CD4-positive, alpha-beta T cell treated with Interleukin-6 for 4 hours (primary cell): ENCODE measurements around the gene SPACA6.
"Not testable (repeated sequence)": the region's sequence is repeated elsewhere in the genome, so short reads cannot be mapped to it uniquely, and the experiment has no call there.

Experiments used
- DNase-seq: peaks from one replicate; pipeline ENCODE4 v3.0.0-alpha.2; 2020; ENCODE audit warnings: mixed read lengths

SPACA6 gene

GRCh38 chr19:51693260-51693659, at the start of gene SPACA6:
Gene SPACA6, plus strand, starts transcription at chr19:51693330. Its CDS starts 197 bp downstream, at chr19:51693527.
- no peak for DNase-seq

GRCh38 chr19:51644636-51645271, 48.4 kb upstream of the SPACA6 start:
- no peak for DNase-seq

GRCh38 chr19:51646730-51647129, 46.4 kb upstream of the SPACA6 start, which contains the start of gene SIGLEC14:
Gene SIGLEC14, minus strand, starts transcription at chr19:51646825. Its CDS starts 66 bp downstream, at chr19:51646759.
- not testable (repeated sequence) for DNase-seq

- DNase-seq = no peak
Measured at GRCh38 chr19:51647318-51647717, 45.8 kb upstream of the SPACA6 start.

GRCh38 chr19:51651216-51651846, 41.8 kb upstream of the SPACA6 start:
- DNase-seq = no peak

- no peak for DNase-seq
Measured at GRCh38 chr19:51652266-51652665, 40.9 kb upstream of the SPACA6 start.

- no peak for DNase-seq
Measured at GRCh38 chr19:51653162-51653561, 40.0 kb upstream of the SPACA6 start.

- no peak for DNase-seq
Measured at GRCh38 chr19:51654783-51655182, 38.3 kb upstream of the SPACA6 start.

- DNase-seq = peak; percentile 67
Measured at GRCh38 chr19:51660975-51661600, 32.0 kb upstream of the SPACA6 start.

GRCh38 chr19:51663650-51664049, 29.5 kb upstream of the SPACA6 start:
- DNase-seq = no peak

GRCh38 chr19:51664131-51664530, 29.0 kb upstream of the SPACA6 start:
- DNase-seq = no peak

- DNase-seq = no peak
Measured at GRCh38 chr19:51664997-51665396, 28.1 kb upstream of the SPACA6 start.

- DNase-seq = no peak
Measured at GRCh38 chr19:51668216-51668615, 24.9 kb upstream of the SPACA6 start.

GRCh38 chr19:51675911-51676565, 17.1 kb upstream of the SPACA6 start:
- not testable (repeated sequence) for DNase-seq

GRCh38 chr19:51676566-51677083, 16.5 kb upstream of the SPACA6 start:
- peak; percentile 57 for DNase-seq

- DNase-seq = no peak
Measured at GRCh38 chr19:51680474-51680873, 12.7 kb upstream of the SPACA6 start.

- no peak for DNase-seq
Measured at GRCh38 chr19:51681286-51681941, 11.7 kb upstream of the SPACA6 start.

GRCh38 chr19:51686171-51686570, 7.0 kb upstream of the SPACA6 start:
- no peak for DNase-seq

- no peak for DNase-seq
Measured at GRCh38 chr19:51687791-51688670, 5.1 kb upstream of the SPACA6 start.

GRCh38 chr19:51688671-51689571, 4.2 kb upstream of the SPACA6 start:
- peak; percentile 32 for DNase-seq
